Sigmoid colon (tissue), 7 donors: ENCODE results near the gene HECTD4. TPM values are rescaled to one million over a fixed set of nuclear protein-coding genes. Genes with fewer than 3 reads are reported as not detected.

Source experiments
- DNase-seq: peaks from one replicate; pipeline ENCODE4 v3.0.0-alpha.2; 2019
- H3K27ac ChIP-seq, 4 donors: fragments of 200-600 bp; sonication (generic); one replicate each; pipeline ENCODE4 v1.5.1; 2016 to 2019; ENCODE audit warnings: mild to moderate bottlenecking in 1 of 4
- H3K27me3 ChIP-seq, 3 donors: fragments of 200-600 bp; sonication (generic); one replicate each; pipeline ENCODE4 v1.5.1; 2019; ENCODE audit warnings: mild to moderate bottlenecking in 1 of 3
- H3K36me3 ChIP-seq, 4 donors: fragments of 200-600 bp; sonication (generic); one replicate each; pipeline ENCODE4 v1.5.1; 2016 to 2019
- H3K4me1 ChIP-seq, 4 donors: fragments of 200-600 bp; sonication (generic); one replicate each; pipeline ENCODE4 v1.5.1; 2017 to 2019
- H3K4me3 ChIP-seq, 4 donors: fragments of 200-600 bp; sonication (generic); one replicate each; pipeline ENCODE4 v1.5.1; 2017 to 2019; ENCODE audit warnings: mild to moderate bottlenecking in 2 of 4, moderate library complexity in 1 of 4
- H3K9me3 ChIP-seq, 4 donors: fragments of 200-600 bp in 3 of 4; sonication (generic) in 3 of 4; one replicate each; pipeline versions ENCODE4 v1.5.1 to v1.6.1; 2013 to 2019
- CTCF ChIP-seq, 4 experiments: fragments of 450-650 bp in 3 of 4; fragments of 200-600 bp in 1 of 4; IDR thresholded peaks; one replicate each; pipeline ENCODE4 v1.5.1; 2016 to 2019; ENCODE audit warnings: antibody characterized with exemption in 4 of 4, mild to moderate bottlenecking in 3 of 4, moderate library complexity in 2 of 4
- EP300 ChIP-seq, 4 donors: sonication (generic); formaldehyde crosslinking; IDR thresholded peaks; one replicate each; pipeline ENCODE4 v1.6.1; 2017; ENCODE audit warnings: antibody characterized with exemption in 4 of 4
- POLR2A ChIP-seq, 2 donors: fragments of 450-650 bp; IDR thresholded peaks; one replicate each; pipeline ENCODE4 v1.6.1; 2016; ENCODE audit warnings: antibody characterized with exemption in 2 of 2, mild to moderate bottlenecking in 2 of 2, moderate library complexity in 2 of 2
- POLR2AphosphoS5 ChIP-seq, 4 donors: sonication (generic); formaldehyde crosslinking; IDR thresholded peaks; one replicate each; pipeline ENCODE4 v1.6.1; 2017; ENCODE audit warnings: antibody characterized with exemption in 4 of 4
- WGBS, 2 donors: extraction: QIAGEN DNeasy Blood & Tissue Kit; methylation state at CpG; one replicate each; pipeline ENCODE4 v1.1.7; 2013; 5-methylcytosine and 5-hydroxymethylcytosine counted together
- intact Hi-C: fragments of 100-400 bp; cut with DNase I; formaldehyde crosslinking; loops from one replicate; pipeline ENCODE4 v1.15.1; 2023
- polyA plus RNA-seq, 3 donors: library from polyadenylated mRNA; stranded (reverse); fragments of 200-250 nt; gene quantifications; one replicate each; pipeline ENCODE4 v1.2.3, GENCODE V29; 2013
- total RNA-seq, 4 donors: library from RNA; depleted of rRNA; stranded (reverse); fragments of >200 nt; gene quantifications; one replicate each; pipeline ENCODE4 v1.1.0, GENCODE V29; 2016
- donor health status: healthy with polysubstance abuse.
- donor health status: Bipolar disorder and iron deficiency.
- donor health status: healthy.

HECTD4 gene
- total and polyA plus RNA-seq, 7 donors = 5.4 to 64.8 (median 26.0) TPM

DNA sequence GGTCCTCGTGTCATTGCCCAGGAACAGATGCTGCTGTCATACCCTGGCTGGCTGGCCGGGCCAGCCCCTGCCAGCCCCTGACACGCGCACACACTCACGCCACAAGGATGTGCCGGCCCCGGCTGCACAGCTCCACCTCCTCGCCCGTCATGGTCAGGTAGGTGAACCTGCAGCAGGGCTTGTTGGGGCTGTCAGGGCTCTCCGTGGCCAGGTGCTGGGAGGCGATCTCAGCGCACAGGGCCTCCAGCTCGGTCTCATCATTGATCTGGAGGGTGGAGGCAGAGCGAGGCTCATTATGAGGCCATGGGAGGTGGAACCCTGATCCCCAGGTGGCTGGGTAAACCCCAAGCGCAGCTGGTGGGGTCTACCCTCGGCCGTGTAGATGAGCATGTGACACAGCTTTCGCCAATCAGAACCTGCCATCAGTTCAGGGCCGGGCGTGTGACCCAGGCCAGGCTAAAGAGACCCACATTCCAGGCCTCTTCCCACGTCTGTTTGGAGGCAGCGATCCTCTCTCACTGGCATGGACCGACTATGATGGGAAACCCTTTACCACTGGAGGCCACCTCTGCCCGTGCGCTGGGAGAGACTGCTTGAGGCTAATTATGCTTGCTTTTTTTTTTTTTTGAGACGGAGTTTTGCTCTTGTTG, 218.1 kb downstream of the HECTD4 start:
- Histone ChIP-seq H3K4me3 (no peak overlapping the region), H3K9me3 (no peaks in the 10 kb centered on the region), H3K27me3 (no peaks in the 10 kb centered on the region), H3K4me1 (no peaks in the 10 kb centered on the region), H3K27ac (no peak overlapping the region), H3K36me3 (peaks cover 17 to 79% (median 36%) of the 10 kb centered on the region in 4 donors)
- TF ChIP-seq POLR2AphosphoS5 (IDR thresholded peaks at IDR 0.05) (no peak), POLR2A (IDR thresholded peaks at IDR 0.05) (no peak), EP300 (IDR thresholded peaks at IDR 0.05) (no peak), CTCF (IDR thresholded peaks at IDR 0.05) (no peak)
- DNase-seq = peak; percentile 42
- intact Hi-C loops = loop anchor here (10.0 kb wide), 1 partner anchor 219 kb away; no protein-coding TSS in a partner anchor
- WGBS, 2 donors = 94 to 95% methylated on average over 26 of the region's 26 CpGs

- DNase-seq = peak; percentile 57
- no peak for TF ChIP-seq CTCF (IDR thresholded peaks at IDR 0.05)
- no peak for TF ChIP-seq EP300 (IDR thresholded peaks at IDR 0.05)
- no peak for TF ChIP-seq POLR2A (IDR thresholded peaks at IDR 0.05)
- TF ChIP-seq POLR2AphosphoS5 (IDR thresholded peaks at IDR 0.05) = no peak
Measured at GRCh38 chr12:112163471-112163991, 218.7 kb downstream of the HECTD4 start.

GRCh38 chr12:112163056-112163455, 219.2 kb downstream of the HECTD4 start:
- WGBS, 2 donors = 94 to 95% methylated on average over 8 of the region's 8 CpGs

More at GRCh38 chr12:112163471-112163991, 218.7 kb downstream of the HECTD4 start:
- Histone ChIP-seq H3K36me3 (peaks cover 23 to 79% (median 39%) of the 10 kb centered on the region in 4 donors), H3K27me3 (no peaks in the 10 kb centered on the region), H3K27ac (no peak overlapping the region), H3K4me1 (no peaks in the 10 kb centered on the region), H3K4me3 (no peak overlapping the region), H3K9me3 (no peaks in the 10 kb centered on the region)
- intact Hi-C loops = loop anchor here (10.0 kb wide), 1 partner anchor 219 kb away; no protein-coding TSS in a partner anchor
- 96 to 97% methylated on average over 22 of the region's 22 CpGs for WGBS, 2 donors

GRCh38 chr12:112162241-112162790, 219.9 kb downstream of the HECTD4 start:
- 94 to 97% methylated on average over 12 of the region's 12 CpGs for WGBS, 2 donors
- DNase-seq = peak; percentile 57
- TF ChIP-seq POLR2A (IDR thresholded peaks at IDR 0.05) = no peak
- TF ChIP-seq EP300 (IDR thresholded peaks at IDR 0.05) = no peak
- TF ChIP-seq POLR2AphosphoS5 (IDR thresholded peaks at IDR 0.05) = no peak
- Histone ChIP-seq H3K27ac (no peak overlapping the region), H3K36me3 (peaks cover 26 to 79% (median 45%) of the 10 kb centered on the region in 4 donors), H3K27me3 (no peaks in the 10 kb centered on the region), H3K4me1 (no peaks in the 10 kb centered on the region), H3K4me3 (no peak overlapping the region), H3K9me3 (no peaks in the 10 kb centered on the region)
- intact Hi-C loops = loop anchor here (10.0 kb wide), 1 partner anchor 218 kb away; no protein-coding TSS in a partner anchor

More at GRCh38 chr12:112163056-112163455, 219.2 kb downstream of the HECTD4 start:
- Histone ChIP-seq H3K27ac (no peak overlapping the region), H3K27me3 (no peaks in the 10 kb centered on the region), H3K4me3 (no peak overlapping the region), H3K36me3 (peaks cover 26 to 81% (median 43%) of the 10 kb centered on the region in 4 donors), H3K9me3 (no peaks in the 10 kb centered on the region), H3K4me1 (no peaks in the 10 kb centered on the region)
- DNase-seq = peak; percentile 63
- TF ChIP-seq POLR2A (IDR thresholded peaks at IDR 0.05) (no peak), CTCF (IDR thresholded peaks at IDR 0.05) (no peak), POLR2AphosphoS5 (IDR thresholded peaks at IDR 0.05) (no peak), EP300 (IDR thresholded peaks at IDR 0.05) (no peak)
- intact Hi-C loops = loop anchor here (10.0 kb wide), 1 partner anchor 218 kb away; no protein-coding TSS in a partner anchor

DNA sequence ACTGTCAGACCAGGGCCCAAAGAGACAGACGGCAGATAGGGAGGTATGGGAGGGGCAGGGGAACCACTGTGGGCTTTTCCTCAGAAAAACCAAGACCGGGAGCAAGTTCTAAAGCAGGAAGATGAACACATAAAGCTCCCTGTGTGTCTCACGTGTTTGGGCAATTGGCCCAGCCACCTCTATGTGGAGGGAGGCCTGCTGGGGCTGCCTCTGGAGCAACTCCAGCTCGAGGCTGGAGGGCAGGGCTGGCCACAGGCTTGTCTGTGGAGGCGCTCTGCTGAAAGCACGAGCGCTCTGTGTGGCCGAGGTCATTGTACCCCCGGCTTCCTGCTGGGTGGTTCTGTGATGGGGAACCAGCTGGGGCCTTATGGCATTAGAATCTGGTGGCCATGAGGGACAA, 220.5 kb downstream of the HECTD4 start:
- intact Hi-C loops = loop anchor here (10.0 kb wide), 1 partner anchor 217 kb away; no protein-coding TSS in a partner anchor
- Histone ChIP-seq H3K4me3 (no peak overlapping the region), H3K9me3 (no peaks in the 10 kb centered on the region), H3K27me3 (no peaks in the 10 kb centered on the region), H3K27ac (no peak overlapping the region), H3K4me1 (no peaks in the 10 kb centered on the region), H3K36me3 (peaks cover 26 to 80% (median 45%) of the 10 kb centered on the region in 4 donors)
- TF ChIP-seq EP300 (IDR thresholded peaks at IDR 0.05) (no peak), POLR2A (IDR thresholded peaks at IDR 0.05) (no peak), POLR2AphosphoS5 (IDR thresholded peaks at IDR 0.05) (no peak), CTCF (IDR thresholded peaks at IDR 0.05) (no peak)
- peak; percentile 15 for DNase-seq
- WGBS, 2 donors = 84 to 94% methylated on average over 9 of the region's 9 CpGs
